Subcutaneous abdominal adipose tissue (tissue), 5 donors: ENCODE data around the gene LPAR3.

Experiments
- H3K27ac ChIP-seq: one replicate; pipeline ENCODE4 v1.7.0; 2013; ENCODE audit warnings: low read depth, mild to moderate bottlenecking, inconsistent platforms, low read length, moderate library complexity
- H3K27me3 ChIP-seq, 5 donors: one replicate each; pipeline ENCODE4 v1.7.0; 2013; ENCODE audit warnings: low read length in 5 of 5, inconsistent platforms in 1 of 5; ENCODE audit not compliant: control insufficient read depth in 5 of 5, insufficient read depth in 4 of 5
- H3K36me3 ChIP-seq, 5 donors: one replicate each; pipeline ENCODE4 v1.7.0; 2013; ENCODE audit warnings: low read length in 5 of 5; ENCODE audit not compliant: control insufficient read depth in 5 of 5, insufficient read depth in 5 of 5
- H3K4me1 ChIP-seq, 5 donors: one replicate each; pipeline ENCODE4 v1.7.0; 2013; ENCODE audit warnings: low read length in 5 of 5, mild to moderate bottlenecking in 3 of 5, moderate library complexity in 1 of 5; ENCODE audit not compliant: control insufficient read depth in 5 of 5, insufficient read depth in 5 of 5
- H3K4me3 ChIP-seq, 5 donors: one replicate each; pipeline ENCODE4 v1.7.0; 2013; ENCODE audit warnings: low read length in 5 of 5, low read depth in 1 of 5
- H3K9ac ChIP-seq, 5 donors: one replicate each; pipeline ENCODE4 v1.7.0; 2013; ENCODE audit warnings: low read length in 5 of 5, mild to moderate bottlenecking in 4 of 5, moderate library complexity in 3 of 5
- H3K9me3 ChIP-seq, 5 donors: one replicate each; pipeline ENCODE4 v1.7.0; 2013; ENCODE audit warnings: low read length in 5 of 5; ENCODE audit not compliant: control insufficient read depth in 5 of 5
- donor health status: healthy.
- donor health status: healthy.
- donor health status: healthy.
- donor health status: healthy.
- donor health status: healthy.

LPAR3 gene

GRCh38 chr1:84834419-84835064, 58.5 kb downstream of the LPAR3 start:
- peaks cover 0 to 7% (median 0%) of the 10 kb centered on the region in 5 donors for H3K27me3 ChIP-seq
- no peaks in the 10 kb centered on the region for H3K36me3 ChIP-seq
- H3K4me3 ChIP-seq: no peak overlapping the region
- H3K27ac ChIP-seq: no peak overlapping the region
- no peak overlapping the region for H3K9ac ChIP-seq
- no peaks in the 10 kb centered on the region for H3K4me1 ChIP-seq
- H3K9me3 ChIP-seq: no peaks in the 10 kb centered on the region

- Histone ChIP-seq H3K27ac (no peak overlapping the region), H3K36me3 (no peaks in the 10 kb centered on the region), H3K9me3 (no peaks in the 10 kb centered on the region), H3K27me3 (peaks cover 0 to 7% (median 0%) of the 10 kb centered on the region in 5 donors), H3K4me3 (no peak overlapping the region), H3K4me1 (no peaks in the 10 kb centered on the region), H3K9ac (no peak overlapping the region)
These were observed 59.8 kb downstream of the LPAR3 start for GRCh38 chr1:84833194-84833593.

- H3K27me3 ChIP-seq: peaks cover 0 to 7% (median 0%) of the 10 kb centered on the region in 5 donors
- H3K9ac ChIP-seq: no peak overlapping the region
- H3K9me3 ChIP-seq: no peaks in the 10 kb centered on the region
- no peak overlapping the region for H3K4me3 ChIP-seq
- H3K36me3 ChIP-seq: no peaks in the 10 kb centered on the region
- no peaks in the 10 kb centered on the region for H3K4me1 ChIP-seq
- no peak overlapping the region for H3K27ac ChIP-seq
These were observed 62.9 kb downstream of the LPAR3 start for GRCh38 chr1:84830136-84830535.

GRCh38 chr1:84827976-84828375, 65.0 kb downstream of the LPAR3 start:
- Histone ChIP-seq H3K27ac (no peak overlapping the region), H3K27me3 (peaks cover 0 to 7% (median 0%) of the 10 kb centered on the region in 5 donors)

GRCh38 chr1:84827555-84827954, 65.5 kb downstream of the LPAR3 start:
- Histone ChIP-seq H3K4me1 (no peaks in the 10 kb centered on the region), H3K4me3 (no peak overlapping the region), H3K9me3 (no peaks in the 10 kb centered on the region), H3K36me3 (no peaks in the 10 kb centered on the region), H3K27ac (no peak overlapping the region), H3K9ac (no peak overlapping the region), H3K27me3 (peaks cover 0 to 7% (median 0%) of the 10 kb centered on the region in 5 donors)

More at GRCh38 chr1:84827976-84828375, 65.0 kb downstream of the LPAR3 start:
- Histone ChIP-seq H3K4me1 (no peaks in the 10 kb centered on the region), H3K9me3 (no peaks in the 10 kb centered on the region), H3K9ac (no peak overlapping the region), H3K36me3 (no peaks in the 10 kb centered on the region), H3K4me3 (no peak overlapping the region)

GRCh38 chr1:84825161-84825560, 67.8 kb downstream of the LPAR3 start:
- Histone ChIP-seq H3K4me3 (no peak overlapping the region), H3K27ac (no peak overlapping the region), H3K27me3 (no peaks in the 10 kb centered on the region), H3K4me1 (no peaks in the 10 kb centered on the region), H3K9ac (no peak overlapping the region), H3K9me3 (no peaks in the 10 kb centered on the region), H3K36me3 (no peaks in the 10 kb centered on the region)

- Histone ChIP-seq H3K9me3 (no peaks in the 10 kb centered on the region), H3K4me3 (no peak overlapping the region), H3K9ac (no peak overlapping the region), H3K27ac (no peak overlapping the region), H3K4me1 (no peaks in the 10 kb centered on the region), H3K27me3 (no peaks in the 10 kb centered on the region), H3K36me3 (no peaks in the 10 kb centered on the region)
These were observed 69.0 kb downstream of the LPAR3 start for GRCh38 chr1:84823991-84824390.

- Histone ChIP-seq H3K9me3 (no peaks in the 10 kb centered on the region), H3K36me3 (no peaks in the 10 kb centered on the region), H3K9ac (no peak overlapping the region), H3K4me3 (no peak overlapping the region), H3K27ac (no peak overlapping the region), H3K4me1 (no peaks in the 10 kb centered on the region), H3K27me3 (no peaks in the 10 kb centered on the region)
These were observed 69.5 kb downstream of the LPAR3 start for GRCh38 chr1:84823511-84823910.

GRCh38 chr1:84810343-84810742, 82.7 kb downstream of the LPAR3 start:
- Histone ChIP-seq H3K9me3 (no peaks in the 10 kb centered on the region), H3K9ac (no peak overlapping the region), H3K27me3 (peaks cover 0 to 3% (median 0%) of the 10 kb centered on the region in 5 donors), H3K4me1 (no peaks in the 10 kb centered on the region), H3K4me3 (no peak overlapping the region), H3K27ac (no peak overlapping the region), H3K36me3 (no peaks in the 10 kb centered on the region)

GRCh38 chr1:84809023-84809422, 84.0 kb downstream of the LPAR3 start:
- H3K36me3 ChIP-seq: no peaks in the 10 kb centered on the region
- H3K27ac ChIP-seq: no peak overlapping the region
- no peak overlapping the region for H3K4me3 ChIP-seq
- no peaks in the 10 kb centered on the region for H3K9me3 ChIP-seq
- H3K4me1 ChIP-seq: no peaks in the 10 kb centered on the region
- peaks cover 0 to 3% (median 0%) of the 10 kb centered on the region in 5 donors for H3K27me3 ChIP-seq
- H3K9ac ChIP-seq: no peak overlapping the region
